AG08395 (cell line): ENCODE measurements around the gene ZCCHC9.
A peak's percentile ranks its signal among the peaks of the same experiment; 100 is the strongest.
"Not testable (repeated sequence)": the region's sequence is repeated elsewhere in the genome, so short reads cannot be mapped to it uniquely, and the experiment has no call there.

Experiments
- DNase-seq: peaks from one replicate; pipeline ENCODE4 v3.0.0; 2012; ENCODE audit warnings: mixed read lengths, low spot score

Gene ZCCHC9

DNA sequence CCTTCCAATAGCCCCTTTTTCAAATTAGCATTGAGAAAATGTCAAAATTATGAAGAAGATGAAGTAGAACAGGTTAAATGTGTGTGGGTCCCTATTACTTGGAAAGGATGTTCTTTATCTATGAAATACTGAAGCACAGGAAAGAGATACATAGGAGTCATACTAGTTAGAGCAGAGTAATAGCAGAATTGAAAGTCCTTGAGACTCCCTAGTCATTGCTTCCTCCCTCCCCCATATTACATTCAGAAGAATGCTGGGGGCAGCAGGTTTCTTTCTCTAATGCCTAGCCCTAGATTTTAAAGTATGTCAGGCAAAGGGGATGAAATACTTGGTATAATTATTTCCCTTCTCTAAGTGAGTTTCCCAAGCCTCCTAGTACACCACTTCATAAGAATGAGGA lies 4.4 kb downstream of the ZCCHC9 start:
- DNase-seq, result no peak

DNA sequence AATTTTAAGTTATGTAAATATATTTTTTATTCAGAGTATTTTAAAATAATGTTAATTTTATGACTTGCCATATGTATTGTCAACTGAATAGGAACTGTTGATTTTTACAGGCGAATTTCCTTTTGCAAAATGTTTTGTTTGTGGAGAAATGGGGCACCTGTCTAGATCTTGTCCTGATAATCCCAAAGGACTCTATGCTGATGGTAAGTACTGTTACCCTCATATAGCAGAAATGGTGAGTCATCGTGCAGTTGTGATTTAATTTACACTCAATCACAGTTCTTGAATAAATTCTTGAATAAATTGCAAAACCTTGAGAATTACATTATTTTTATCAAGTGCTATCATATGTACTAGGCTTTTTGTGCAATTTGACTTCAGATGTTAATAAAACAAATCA lies 7.4 kb downstream of the ZCCHC9 start:
- no peak for DNase-seq

DNA sequence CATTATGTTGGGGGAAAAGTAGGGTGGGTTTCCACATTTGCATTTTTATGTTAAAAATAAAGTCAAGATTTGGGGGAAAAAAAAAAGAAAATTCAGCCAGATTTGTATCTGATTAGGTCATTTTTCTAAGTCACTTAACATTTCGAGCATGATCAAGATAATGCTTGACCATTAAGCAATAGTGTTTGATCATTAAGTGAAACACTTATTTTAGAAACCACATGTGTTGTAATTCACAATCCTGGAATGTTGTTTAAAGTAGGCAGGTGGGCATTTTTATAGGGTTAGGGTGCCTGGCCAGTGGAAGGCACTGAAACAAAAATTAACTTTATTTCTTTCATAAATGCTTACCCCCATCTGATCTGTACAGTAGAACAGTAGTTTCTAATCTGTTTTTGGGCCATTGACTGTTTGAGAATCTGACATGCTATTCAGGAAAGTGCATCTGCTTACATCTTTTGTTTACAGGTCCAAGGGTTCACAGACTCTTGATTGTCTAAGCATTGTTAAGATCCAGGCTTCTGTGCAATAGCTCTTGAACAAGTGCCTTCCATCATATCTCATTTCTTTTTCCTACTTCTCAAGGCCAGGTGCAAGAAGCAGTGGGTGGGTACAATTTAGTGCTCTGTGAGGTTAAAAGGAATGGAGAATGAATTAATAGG lies 9.1 kb downstream of the ZCCHC9 start:
- no peak for DNase-seq

GRCh38 chr5:81313278-81313677 lies 11.9 kb downstream of the ZCCHC9 start:
- no peak for DNase-seq

DNA sequence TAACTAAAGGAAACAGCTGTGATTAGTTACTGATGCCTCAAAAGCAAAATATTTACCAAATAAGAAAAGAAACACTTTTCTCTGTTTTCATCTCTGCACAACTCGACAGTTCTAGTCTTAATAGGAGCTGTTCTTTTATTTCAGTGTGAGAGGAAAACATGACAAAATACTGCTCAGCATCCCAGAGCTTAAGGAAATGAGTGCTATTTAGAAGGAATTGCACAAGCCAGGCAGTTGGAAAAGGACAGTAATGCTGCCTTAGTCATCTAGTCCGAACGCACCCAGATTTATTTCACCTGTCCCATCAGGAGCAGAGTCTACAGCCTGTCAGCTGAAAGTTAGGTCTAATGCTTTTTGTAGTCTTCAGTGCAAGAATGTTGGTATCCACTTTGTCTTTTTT lies 12.3 kb downstream of the ZCCHC9 start:
- no peak for DNase-seq

- no peak for DNase-seq
Measured at GRCh38 chr5:81314581-81314980, 13.2 kb downstream of the ZCCHC9 start.

- peak; percentile 57 for DNase-seq
Measured at GRCh38 chr5:81315336-81315735, 13.9 kb downstream of the ZCCHC9 start.

GRCh38 chr5:81315830-81316229 lies 14.4 kb downstream of the ZCCHC9 start:
- no peak for DNase-seq

DNA sequence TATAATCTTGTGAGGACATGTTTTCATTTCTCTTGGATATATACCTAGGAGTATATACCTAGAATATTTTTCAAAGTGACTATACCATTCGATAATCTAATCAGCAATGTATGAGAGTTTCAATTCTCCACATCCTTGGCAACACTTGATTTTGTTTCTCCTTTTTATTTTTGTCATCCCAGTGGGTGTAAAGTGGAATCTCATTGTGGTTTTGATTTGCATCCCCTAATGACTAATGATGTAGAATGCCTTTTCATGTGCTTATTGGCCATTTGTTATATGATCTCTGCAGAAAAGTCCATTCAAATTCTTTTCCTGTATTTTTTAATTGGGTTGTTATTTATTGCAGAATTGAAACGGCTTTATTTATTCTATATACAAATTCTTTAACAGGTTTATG lies 15.2 kb downstream of the ZCCHC9 start:
- DNase-seq, result no peak

- DNase-seq, result no peak
Measured at GRCh38 chr5:81317536-81317935, 16.1 kb downstream of the ZCCHC9 start.

GRCh38 chr5:81326554-81326953 lies 25.2 kb downstream of the ZCCHC9 start:
- no peak for DNase-seq

- no peak for DNase-seq
Measured at GRCh38 chr5:81334304-81335061, 33.1 kb downstream of the ZCCHC9 start.

GRCh38 chr5:81335946-81336345 lies 34.6 kb downstream of the ZCCHC9 start:
- no peak for DNase-seq

- no peak for DNase-seq
Measured at GRCh38 chr5:81336556-81336955, 35.2 kb downstream of the ZCCHC9 start.

- DNase-seq, result no peak
Measured at GRCh38 chr5:81337803-81338202, 36.4 kb downstream of the ZCCHC9 start.

GRCh38 chr5:81338213-81338612 lies 36.8 kb downstream of the ZCCHC9 start:
- DNase-seq, result not testable (repeated sequence)

DNA sequence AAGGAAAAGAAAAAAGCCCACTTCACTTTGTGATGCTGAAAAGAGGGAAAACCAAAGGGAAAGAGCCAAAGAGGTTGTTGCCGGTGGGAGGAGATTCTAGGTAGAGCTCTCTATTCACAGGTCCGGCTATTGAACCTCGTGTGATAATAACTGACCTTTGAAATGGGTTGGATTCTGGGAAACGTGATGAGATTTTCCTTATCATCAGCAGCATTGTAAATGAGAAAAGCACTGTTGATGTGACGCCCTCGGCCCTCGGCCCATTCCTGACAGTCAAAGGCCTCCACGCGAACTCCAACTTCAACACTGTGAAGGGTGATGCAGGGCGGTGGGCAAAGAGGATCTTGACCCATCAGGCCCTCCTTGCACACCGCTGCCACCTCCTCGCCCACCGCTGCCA lies 43.3 kb downstream of the ZCCHC9 start:
- no peak for DNase-seq

- no peak for DNase-seq
Measured at GRCh38 chr5:81345411-81346003, 44.1 kb downstream of the ZCCHC9 start.

DNA sequence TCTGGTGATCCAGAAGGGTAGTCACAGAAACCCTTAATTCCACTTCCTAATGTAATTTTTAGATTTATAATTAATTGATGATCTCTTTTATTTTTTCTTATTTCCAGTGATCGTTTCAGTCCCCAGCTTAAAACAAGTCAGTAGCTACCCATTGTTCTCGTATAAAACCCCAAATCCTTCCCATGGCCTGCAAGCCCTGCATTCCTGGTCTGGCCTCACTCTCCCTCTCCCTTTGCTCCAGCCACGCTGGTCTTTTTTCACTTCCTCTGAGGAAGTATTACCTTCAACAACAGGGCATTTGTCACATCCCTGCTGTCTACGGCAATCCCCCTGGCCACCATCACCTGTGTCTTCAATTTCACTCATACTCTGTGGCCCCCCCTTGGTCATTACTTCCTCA lies 47.8 kb downstream of the ZCCHC9 start:
- no peak for DNase-seq

DNA sequence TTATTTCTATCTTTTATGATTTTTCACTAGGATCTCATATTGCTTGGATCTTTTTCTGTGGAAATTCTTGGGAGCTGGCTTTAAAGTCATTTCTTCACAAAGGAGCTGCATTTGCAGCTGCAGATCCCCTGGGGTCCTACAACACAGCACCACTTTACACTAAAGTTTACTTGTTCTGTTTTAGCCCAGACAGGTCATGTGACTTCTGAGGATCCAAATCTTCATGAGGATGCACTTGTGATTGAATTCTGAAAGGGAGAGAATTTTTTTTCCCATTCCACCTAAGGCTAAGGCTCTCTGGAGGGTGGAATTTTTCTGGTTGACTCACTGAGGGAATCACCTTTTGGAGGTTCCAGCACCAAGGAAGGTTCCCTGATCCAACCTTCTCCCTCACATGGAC lies 49.1 kb downstream of the ZCCHC9 start:
- DNase-seq, result no peak

DNA sequence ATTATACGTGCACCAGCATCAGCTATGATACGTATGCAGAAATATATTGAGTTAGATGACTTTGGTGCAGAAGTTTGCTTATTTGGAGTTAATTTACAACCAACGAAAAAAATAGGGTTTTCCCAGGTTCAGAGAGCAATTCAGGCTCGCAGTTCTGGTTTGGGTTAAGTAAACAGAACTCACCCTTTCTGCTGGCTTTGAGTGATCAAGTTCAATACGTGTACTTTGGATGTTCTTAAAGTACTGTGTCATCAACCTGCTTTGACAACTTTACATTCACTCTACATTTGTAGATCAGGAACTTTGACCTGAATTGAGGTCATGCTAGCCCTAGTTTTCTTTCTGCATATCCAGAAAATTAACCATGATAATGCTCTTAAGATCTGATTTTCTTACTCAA lies 51.8 kb downstream of the ZCCHC9 start:
- DNase-seq, result no peak

DNA sequence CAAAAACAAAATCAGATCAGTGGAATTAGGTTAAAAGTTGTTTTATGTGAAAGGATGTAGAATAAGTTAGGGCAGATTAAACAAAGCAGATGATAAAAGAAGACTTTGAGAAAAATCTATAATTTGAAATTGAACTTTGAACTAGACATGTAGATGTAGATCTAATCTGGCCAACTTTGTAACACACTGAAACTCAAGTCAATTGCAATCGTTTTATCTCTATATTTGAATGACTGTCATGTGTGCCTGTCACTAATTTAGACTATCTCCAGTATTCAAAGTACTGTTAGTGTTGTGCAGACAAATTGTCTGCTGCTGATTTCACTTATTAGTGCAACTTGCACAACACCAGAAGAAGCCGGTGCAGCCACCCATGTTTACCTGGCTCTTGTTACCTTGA lies 52.7 kb downstream of the ZCCHC9 start:
- no peak for DNase-seq
